ENCODE measurements around the gene CCDC88C. TPM values are rescaled to one million over a fixed set of nuclear protein-coding genes. Genes with fewer than 3 reads are reported as not detected.

Gene CCDC88C
- total and polyA plus RNA-seq, 8 donors, result 26.2 to 41.8 (median 31.6) TPM

GRCh38 chr14:91396959-91397815 lies 20.4 kb downstream of the CCDC88C start:
- DNase-seq, result peak in 2 of 4 donors; percentile 71 to 84
- Histone ChIP-seq H3K27me3 (no peaks in the 10 kb centered on the region), H3K27ac (peak overlapping the region in 1 of 2 donors; percentile 84), H3K4me3 (no peak overlapping the region), H3K9me3 (no peaks in the 10 kb centered on the region), H3K4me1 (peaks cover 21 to 88% of the 10 kb centered on the region in 2 donors), H3K36me3 (no peaks in the 10 kb centered on the region)
- no peak for TF ChIP-seq CTCF (IDR thresholded peaks at IDR 0.05)
- intact Hi-C loops (cut with DNase I), result no loop called here
- peak; percentile 66 for ATAC-seq

- DNase-seq (no peak), ATAC-seq (no peak)
- H3K27me3 ChIP-seq, result no peaks in the 10 kb centered on the region
- TF ChIP-seq CTCF (IDR thresholded peaks at IDR 0.05), result no peak
- no peaks in the 10 kb centered on the region for H3K9me3 ChIP-seq
- intact Hi-C loops (cut with DNase I), result no loop called here
- H3K4me1 ChIP-seq, result peaks cover 18 to 89% of the 10 kb centered on the region in 2 donors
- H3K36me3 ChIP-seq, result no peaks in the 10 kb centered on the region
- no peak overlapping the region for H3K4me3 ChIP-seq
- peak overlapping the region in 1 of 2 donors; percentile 84 for H3K27ac ChIP-seq
Observed at GRCh38 chr14:91396013-91396660, 21.5 kb downstream of the CCDC88C start.

- intact Hi-C loops (cut with DNase I), result no loop called here
- H3K9me3 ChIP-seq, result no peaks in the 10 kb centered on the region
- DNase-seq, result no peak
- peak overlapping the region in 1 of 2 donors; percentile 84 for H3K27ac ChIP-seq
- peaks cover 18 to 90% of the 10 kb centered on the region in 2 donors for H3K4me1 ChIP-seq
- no peak for TF ChIP-seq CTCF (IDR thresholded peaks at IDR 0.05)
- no peak for ATAC-seq
- no peak overlapping the region for H3K4me3 ChIP-seq
- H3K27me3 ChIP-seq, result no peaks in the 10 kb centered on the region
- H3K36me3 ChIP-seq, result no peaks in the 10 kb centered on the region
Observed at GRCh38 chr14:91395466-91395865, 22.2 kb downstream of the CCDC88C start.

- intact Hi-C loops (cut with DNase I), result no loop called here
- peaks cover 18 to 86% of the 10 kb centered on the region in 2 donors for H3K4me1 ChIP-seq
Observed at GRCh38 chr14:91394105-91395081, 23.2 kb downstream of the CCDC88C start.

More at GRCh38 chr14:91394105-91395081, 23.2 kb downstream of the CCDC88C start:
- TF ChIP-seq CTCF (IDR thresholded peaks at IDR 0.05), result no peak
- DNase-seq (no peak), ATAC-seq (no peak)
- Histone ChIP-seq H3K27ac (no peak overlapping the region), H3K4me3 (no peak overlapping the region), H3K9me3 (no peaks in the 10 kb centered on the region), H3K27me3 (no peaks in the 10 kb centered on the region), H3K36me3 (no peaks in the 10 kb centered on the region)

Measured in left lung (tissue), 10 donors.